22Rv1 (cell line): ENCODE data around the gene GSPT1.
"Not testable (repeated sequence)": the region's sequence is repeated elsewhere in the genome, so short reads cannot be mapped to it uniquely, and the experiment has no call there.

ENCODE experiments used
- CTCF ChIP-seq: fragments of 450-650 bp; IDR thresholded peaks from 2 replicates; pipeline ENCODE4 v1.5.1; 2017; ENCODE audit warnings: mild to moderate bottlenecking
- ZFX ChIP-seq: fragments of 450-650 bp; IDR thresholded peaks from 2 replicates; pipeline ENCODE4 v1.6.1; 2017; ENCODE audit warnings: antibody characterized with exemption, borderline replicate concordance

GRCh38 chr16:11818970-11819369, 96.8 kb downstream of the GSPT1 start:
- not testable (repeated sequence) for TF ChIP-seq CTCF, ZFX
